Embryonic facial prominence (tissue), 1 donor: ENCODE data around the gene PLD1.

Source experiments
- DNase-seq: peaks from one replicate; pipeline ENCODE4 v3.0.0-alpha.2; 2016; ENCODE audit errors: extremely low spot score

Gene PLD1

GRCh38 chr3:171836855-171837254 is 26.6 kb upstream of the PLD1 start:
- DNase-seq: no peak

GRCh38 chr3:171835613-171836012 is 25.3 kb upstream of the PLD1 start:
- no peak for DNase-seq

GRCh38 chr3:171835116-171835515 is 24.8 kb upstream of the PLD1 start:
- DNase-seq: no peak

DNA sequence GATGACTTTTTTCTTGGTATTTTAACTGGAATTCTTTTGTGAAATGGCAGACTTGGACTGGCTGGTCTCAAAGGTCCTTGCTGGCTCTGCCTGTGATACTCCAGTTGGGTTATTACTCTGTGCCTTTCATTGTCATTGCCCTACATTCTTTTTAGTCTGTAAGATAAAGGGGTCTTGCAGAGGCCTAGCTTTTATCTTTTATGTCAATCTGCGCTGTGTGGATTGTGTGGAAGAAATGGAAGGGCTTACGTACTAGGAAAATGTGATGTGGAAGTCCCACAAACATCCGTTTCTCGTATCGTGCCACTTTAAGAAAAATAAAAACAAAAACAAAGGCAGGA is 24.1 kb upstream of the PLD1 start:
- no peak for DNase-seq

DNA sequence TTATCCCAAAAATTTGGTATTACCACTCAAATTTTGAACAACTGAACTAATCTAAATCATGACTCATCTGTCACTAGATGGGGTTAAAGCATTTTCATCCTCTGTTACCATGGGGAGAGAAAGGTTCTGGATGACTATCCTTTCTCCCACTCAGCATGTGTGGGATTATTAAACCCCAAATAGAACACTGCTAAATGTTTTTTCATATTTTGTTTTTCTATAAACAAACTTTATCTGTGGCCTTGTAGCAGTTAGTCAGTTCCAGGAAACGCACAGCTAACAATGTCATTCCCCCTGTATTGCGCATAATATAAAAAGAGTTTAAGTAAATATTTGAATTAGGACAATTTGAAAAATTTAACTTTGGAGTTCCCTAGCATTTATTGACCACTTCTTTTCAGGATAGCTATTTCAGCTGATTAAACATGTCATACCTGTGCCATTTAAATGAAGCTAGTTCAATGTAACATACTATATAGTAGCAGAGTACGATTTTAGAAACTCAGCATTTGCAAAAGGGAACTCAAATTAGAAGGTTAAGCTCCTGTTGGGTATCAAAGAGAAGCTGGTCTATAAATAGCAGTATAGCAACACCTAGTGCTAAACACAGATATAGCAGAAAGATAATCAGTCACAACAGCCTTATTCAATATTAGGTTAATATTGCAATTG is 23.6 kb upstream of the PLD1 start:
- DNase-seq: no peak

DNA sequence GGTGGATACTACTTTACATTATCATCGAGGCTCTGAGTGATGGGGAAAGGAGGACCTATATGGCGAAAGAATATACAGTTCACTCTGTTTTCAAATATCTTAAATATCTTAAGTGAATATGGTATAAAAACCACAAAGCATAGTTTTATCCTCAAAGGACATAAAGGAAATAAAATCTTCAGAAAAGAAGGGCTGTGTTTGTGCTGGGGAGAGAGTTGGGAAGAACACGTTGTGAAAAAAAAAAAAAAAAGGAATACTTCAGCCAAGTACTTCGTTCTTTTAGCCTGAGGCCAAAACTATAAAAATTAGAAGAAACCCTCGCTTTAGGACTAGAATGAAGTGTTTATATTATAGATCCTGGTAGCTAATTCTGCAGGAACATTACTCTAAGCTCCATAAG is 22.7 kb upstream of the PLD1 start:
- no peak for DNase-seq

DNA sequence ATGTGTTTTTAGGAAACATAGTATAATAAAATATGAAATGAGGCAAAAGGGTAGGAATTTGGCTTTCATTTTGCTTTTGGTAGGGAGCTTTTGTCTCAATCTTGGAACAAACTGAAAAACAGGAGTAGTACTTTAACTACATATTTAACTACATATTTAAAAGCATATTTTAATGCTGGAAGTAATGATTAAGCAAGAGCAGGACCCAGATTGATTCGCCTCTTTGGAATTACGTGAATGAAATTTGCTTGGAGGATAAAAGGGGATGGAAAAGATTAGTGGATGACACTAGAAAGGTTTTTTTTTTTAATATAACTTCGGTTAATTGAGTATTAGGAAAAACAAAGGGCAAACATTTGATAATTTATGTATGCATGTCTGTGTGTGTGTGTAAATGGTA is 21.7 kb upstream of the PLD1 start:
- no peak for DNase-seq

- DNase-seq: no peak
Observed at GRCh38 chr3:171830518-171830875, 20.2 kb upstream of the PLD1 start.

DNA sequence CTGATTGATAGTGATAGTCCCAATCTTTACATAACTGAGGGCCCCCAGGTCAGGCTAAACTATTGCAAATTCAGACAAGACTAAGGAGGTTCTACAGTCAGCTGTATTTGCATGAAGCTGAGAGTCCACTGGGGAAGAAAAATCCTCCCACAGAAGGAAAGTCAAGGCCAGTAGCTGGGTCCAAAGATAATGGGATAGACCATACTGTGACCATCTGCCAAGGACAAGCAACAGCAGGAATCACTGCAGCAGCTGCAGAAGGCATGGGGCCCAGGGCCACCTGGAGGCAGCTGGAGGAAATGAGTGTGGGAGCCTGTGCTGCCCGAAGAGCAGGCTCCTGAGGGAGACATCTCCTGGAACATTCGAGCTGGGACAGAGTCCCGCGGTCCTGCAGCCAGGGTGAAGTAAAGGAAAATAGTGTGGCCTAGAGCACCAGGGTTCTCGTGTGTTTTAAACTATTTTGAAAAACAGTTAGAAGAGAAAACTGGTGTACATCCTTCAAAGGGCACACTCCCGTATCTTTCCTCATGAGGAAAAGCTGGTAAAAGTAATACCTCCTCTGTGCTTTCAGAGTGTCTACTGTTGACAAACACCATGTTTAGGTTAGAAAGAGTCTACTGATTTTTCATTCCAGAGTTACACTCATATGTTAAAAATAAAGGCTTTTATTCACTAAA is 19.7 kb upstream of the PLD1 start:
- DNase-seq: no peak

DNA sequence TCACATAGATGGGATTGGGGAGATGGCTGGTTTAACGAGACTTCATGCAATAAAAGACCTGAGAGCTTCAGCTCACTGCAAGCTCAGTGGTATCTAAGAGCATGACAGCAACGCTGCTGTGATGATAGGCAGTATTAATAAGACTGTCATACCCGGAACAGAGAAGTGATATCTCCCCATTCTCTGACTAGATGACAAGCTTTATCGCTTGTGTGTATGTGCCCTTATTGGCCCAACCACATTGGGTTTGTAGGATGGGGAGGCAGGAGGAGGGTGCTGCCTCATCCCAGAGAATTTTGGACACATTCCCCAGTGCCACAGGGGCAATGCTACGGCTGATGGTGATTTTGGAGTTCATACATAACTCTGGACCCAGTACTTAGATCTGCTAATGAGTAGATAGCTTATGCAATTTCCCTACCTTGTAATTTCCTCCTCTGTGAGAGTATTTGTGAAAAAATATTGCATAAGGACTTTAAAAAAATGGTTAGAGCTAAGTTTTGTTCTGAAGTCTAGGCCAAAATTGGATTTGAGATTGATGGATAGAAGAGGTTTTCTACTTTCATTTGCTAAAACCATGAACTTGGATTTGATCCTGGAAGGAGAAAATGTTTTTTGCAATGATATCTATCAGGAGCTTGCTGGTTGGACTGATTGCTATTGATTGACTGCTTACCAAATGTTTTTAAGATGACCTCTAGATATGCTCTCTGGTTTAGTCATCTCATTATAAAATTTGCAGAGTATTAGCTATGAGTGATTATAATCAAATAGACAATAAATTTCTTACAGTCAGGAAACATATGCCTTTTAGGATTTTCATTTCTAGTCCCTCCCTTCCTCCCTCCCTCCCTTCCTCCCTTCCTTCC is 18.9 kb upstream of the PLD1 start:
- no peak for DNase-seq

DNA sequence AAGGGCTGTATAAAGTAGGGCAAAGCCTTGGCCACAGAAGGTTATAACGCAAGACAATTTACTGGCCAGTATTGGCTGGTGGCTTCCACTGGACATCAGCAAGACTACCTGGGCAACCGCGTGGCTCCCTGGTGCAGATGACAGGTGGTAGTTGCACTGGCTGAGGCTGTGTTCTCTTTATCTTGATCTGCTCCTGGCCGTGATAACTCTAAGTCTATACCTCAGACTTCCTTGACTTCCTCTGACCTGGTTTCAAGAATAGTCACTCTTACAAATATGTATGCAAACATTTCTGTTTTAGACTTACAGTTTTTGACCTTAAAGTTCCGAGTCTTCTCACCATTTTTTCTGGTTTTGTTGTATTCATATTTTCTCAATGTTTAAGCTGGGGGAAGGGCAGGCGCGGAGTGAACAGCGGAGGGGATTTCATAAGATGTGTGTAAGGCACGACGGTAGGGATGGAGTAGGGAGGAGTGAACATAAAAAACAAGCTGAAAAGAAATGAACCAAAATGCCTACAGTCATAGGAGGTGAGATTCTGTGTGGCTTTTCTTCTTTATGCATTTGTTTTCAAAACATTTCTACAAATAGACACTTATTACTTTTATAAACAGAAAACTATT is 17.7 kb upstream of the PLD1 start:
- no peak for DNase-seq

DNA sequence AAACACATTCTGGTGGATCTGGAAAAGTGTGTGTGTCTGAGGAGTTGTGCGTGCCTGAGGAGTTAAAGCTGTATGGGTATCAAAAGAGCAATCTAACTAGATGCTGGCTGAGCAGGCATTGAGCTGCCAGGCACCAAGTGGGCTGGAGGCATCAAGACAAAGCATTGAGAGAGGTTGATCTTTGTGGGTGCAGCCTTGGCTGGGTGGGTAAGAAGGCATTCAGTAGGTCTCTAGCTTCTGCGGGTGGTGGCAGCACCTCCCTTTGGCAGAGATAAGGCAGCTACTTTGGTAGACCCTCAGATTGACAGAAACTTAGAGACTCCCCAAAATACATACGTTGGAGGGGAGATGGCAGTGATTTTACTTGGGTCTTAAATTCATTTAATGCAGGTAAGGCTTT is 17.1 kb upstream of the PLD1 start:
- DNase-seq: no peak

GRCh38 chr3:171825222-171825828 is 15.0 kb upstream of the PLD1 start:
- no peak for DNase-seq

GRCh38 chr3:171824824-171825221 is 14.5 kb upstream of the PLD1 start:
- no peak for DNase-seq

DNA sequence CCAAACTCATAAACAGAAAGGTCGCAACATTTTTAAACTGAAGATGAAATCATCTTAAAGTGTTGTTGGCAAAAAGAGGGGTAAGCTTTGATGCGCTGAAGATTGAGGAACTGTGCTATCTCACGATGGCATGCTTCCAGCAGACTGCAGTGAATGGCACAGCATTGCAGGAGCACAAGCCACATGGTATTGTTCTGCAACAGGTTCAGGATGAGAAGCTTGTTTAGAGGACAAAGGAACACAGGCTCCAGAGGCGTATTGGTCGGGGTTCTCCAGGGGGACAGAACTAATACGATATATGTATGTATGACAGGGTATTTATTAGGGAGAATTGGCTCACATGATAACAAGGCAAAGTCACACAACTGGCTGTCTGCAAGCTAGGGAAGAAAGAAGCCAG is 13.8 kb upstream of the PLD1 start:
- DNase-seq: no peak

GRCh38 chr3:171822431-171823106 is 12.3 kb upstream of the PLD1 start:
- DNase-seq: no peak

DNA sequence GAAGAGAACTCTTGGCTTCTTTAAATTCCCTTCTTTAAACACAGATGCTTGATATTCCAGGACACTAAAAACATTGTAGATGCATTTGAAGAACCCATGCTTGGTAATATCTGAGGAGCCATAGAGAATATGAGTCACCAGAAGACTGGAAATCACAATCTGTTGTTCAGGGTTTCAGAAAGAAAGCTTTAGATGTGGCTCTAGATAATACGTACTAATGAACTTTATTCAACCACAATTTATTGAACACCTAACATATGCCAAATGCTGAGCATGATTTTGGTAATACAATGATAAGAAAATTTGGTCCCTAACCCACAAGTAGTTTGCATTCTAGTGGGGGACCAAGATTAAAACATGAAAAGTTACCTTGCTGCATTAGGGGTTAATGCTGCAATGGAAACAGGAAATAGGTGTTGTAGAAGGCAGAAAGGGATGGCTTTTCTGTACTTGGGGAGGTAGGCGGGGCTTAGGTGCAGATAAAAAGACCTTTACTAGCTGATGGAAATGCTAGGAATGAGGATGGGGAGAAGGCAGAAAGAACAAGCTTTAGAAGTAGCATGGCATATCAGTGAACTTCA is 11.6 kb upstream of the PLD1 start:
- DNase-seq: no peak

GRCh38 chr3:171821044-171821443 is 10.8 kb upstream of the PLD1 start:
- no peak for DNase-seq

- no peak for DNase-seq
Observed at GRCh38 chr3:171817074-171817800, 7.0 kb upstream of the PLD1 start.

- no peak for DNase-seq
Observed at GRCh38 chr3:171815973-171816595, 5.8 kb upstream of the PLD1 start.
